HFF-Myc (cell line): ENCODE measurements around the gene MARF1.
"Not testable (repeated sequence)": the region's sequence is repeated elsewhere in the genome, so short reads cannot be mapped to it uniquely, and the experiment has no call there.

Experiments
- DNase-seq: peaks from one replicate; pipeline ENCODE4 v3.0.0-alpha.2; 2011; ENCODE audit warnings: low read depth; ENCODE audit errors: extremely low read depth
- H3K4me3 ChIP-seq: replicated peaks from 2 replicates; pipeline ENCODE4 v1.5.1; 2011; ENCODE audit warnings: low read depth, mild to moderate bottlenecking, control low read depth, low read length
- TF ChIP-seq, protein P1 (sequence below): IDR thresholded peaks from 2 replicates; pipeline ENCODE4 v1.5.1; 2012; ENCODE audit warnings: mild to moderate bottlenecking, low read depth, low read length, control low read depth; ENCODE audit errors: missing control alignments

The MARF1 gene

DNA sequence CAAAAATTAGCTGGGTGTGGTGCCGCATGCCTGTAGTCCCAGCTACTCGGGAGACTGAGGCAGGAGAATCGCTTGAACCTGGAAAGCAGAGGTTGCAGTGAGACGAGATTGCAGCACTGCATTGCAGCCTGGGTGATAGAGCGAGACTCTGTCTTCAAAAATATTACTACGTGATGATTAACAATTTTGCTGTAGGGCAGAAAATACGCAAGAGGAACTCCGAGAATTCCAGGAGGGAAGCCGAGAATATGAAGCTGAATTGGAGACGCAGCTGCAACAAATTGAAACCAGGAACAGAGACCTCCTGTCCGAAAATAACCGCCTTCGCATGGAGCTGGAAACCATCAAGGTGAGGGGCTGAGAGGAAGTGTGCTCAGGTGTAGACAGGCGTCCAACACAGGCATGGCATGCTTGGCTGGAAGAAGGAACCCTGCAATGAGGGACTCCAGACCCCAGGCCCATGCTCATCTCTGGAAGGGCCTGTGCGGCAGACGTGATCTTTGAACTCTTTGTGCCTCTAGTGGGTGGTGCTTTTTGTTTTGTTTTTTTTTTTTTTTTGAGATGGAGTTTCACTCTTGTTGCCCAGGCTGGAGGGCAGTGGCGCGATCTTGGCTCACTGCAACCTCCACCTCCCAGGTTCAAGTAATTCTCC, 24.3 kb upstream of the MARF1 start:
- no peak overlapping the region for H3K4me3 ChIP-seq
- DNase-seq, result no peak
- TF ChIP-seq, protein P1, sequence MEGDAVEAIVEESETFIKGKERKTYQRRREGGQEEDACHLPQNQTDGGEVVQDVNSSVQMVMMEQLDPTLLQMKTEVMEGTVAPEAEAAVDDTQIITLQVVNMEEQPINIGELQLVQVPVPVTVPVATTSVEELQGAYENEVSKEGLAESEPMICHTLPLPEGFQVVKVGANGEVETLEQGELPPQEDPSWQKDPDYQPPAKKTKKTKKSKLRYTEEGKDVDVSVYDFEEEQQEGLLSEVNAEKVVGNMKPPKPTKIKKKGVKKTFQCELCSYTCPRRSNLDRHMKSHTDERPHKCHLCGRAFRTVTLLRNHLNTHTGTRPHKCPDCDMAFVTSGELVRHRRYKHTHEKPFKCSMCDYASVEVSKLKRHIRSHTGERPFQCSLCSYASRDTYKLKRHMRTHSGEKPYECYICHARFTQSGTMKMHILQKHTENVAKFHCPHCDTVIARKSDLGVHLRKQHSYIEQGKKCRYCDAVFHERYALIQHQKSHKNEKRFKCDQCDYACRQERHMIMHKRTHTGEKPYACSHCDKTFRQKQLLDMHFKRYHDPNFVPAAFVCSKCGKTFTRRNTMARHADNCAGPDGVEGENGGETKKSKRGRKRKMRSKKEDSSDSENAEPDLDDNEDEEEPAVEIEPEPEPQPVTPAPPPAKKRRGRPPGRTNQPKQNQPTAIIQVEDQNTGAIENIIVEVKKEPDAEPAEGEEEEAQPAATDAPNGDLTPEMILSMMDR, result no peak

GRCh38 chr16:15665107-15665506, 22.2 kb upstream of the MARF1 start:
- no peak for DNase-seq
- no peak overlapping the region for H3K4me3 ChIP-seq
- TF ChIP-seq, protein P1, result no peak

- TF ChIP-seq, protein P1, result no peak
- no peak overlapping the region for H3K4me3 ChIP-seq
- no peak for DNase-seq
These were observed 17.2 kb upstream of the MARF1 start for GRCh38 chr16:15660203-15660601.

DNA sequence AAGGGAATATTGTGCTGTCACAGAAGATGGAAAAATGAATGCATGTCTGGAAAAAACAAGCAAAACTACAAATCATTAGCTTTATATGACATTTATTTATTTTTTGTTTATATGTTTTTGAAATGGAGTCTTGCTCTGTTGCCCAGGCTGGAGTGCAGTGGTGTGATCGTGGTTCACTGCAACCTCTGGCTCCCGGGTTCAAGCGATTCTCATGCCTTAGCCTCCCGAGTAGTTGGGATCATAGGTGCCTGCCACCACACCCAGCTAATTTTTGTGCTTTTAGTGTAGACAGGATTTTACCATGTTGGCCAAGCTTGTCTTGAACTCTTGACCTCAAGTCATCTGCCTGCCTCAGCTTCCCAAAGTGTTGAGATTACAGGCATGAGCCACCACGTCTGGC, 15.6 kb upstream of the MARF1 start:
- TF ChIP-seq, protein P1, result no peak
- no peak for DNase-seq
- no peak overlapping the region for H3K4me3 ChIP-seq

- H3K4me3 ChIP-seq, result no peak overlapping the region
- TF ChIP-seq, protein P1, result no peak
- DNase-seq, result no peak
These were observed 15.2 kb upstream of the MARF1 start for GRCh38 chr16:15658149-15658548.

GRCh38 chr16:15655561-15655960, 12.6 kb upstream of the MARF1 start:
- H3K4me3 ChIP-seq, DNase-seq: not testable (repeated sequence)

GRCh38 chr16:15654591-15654990, 11.6 kb upstream of the MARF1 start:
- no peak for DNase-seq
- TF ChIP-seq, protein P1, result no peak

More at GRCh38 chr16:15654591-15654990, 11.6 kb upstream of the MARF1 start:
- no peak overlapping the region for H3K4me3 ChIP-seq
